Activated CD8-positive, alpha-beta memory T cell treated with anti-CD3 and anti-CD28 coated beads, Interleukin-2, amount 10 ng/mL, durations not matched to agents 7 days and 5 days (primary cell): Measurements from ENCODE around the gene TMIE. TPM values are rescaled to one million over a fixed set of nuclear protein-coding genes. Genes with fewer than 3 reads are reported as not detected.
"Not testable (repeated sequence)": the region's sequence is repeated elsewhere in the genome, so short reads cannot be mapped to it uniquely, and the experiment has no call there.

Experiments
- ATAC-seq: fragments of 150-1000 bp; cut with Tn5 transposase; one replicate; pipeline ENCODE4 v1.10.0; 2021; ENCODE audit warnings: moderate library complexity
- CTCF ChIA-PET: fragments of 350-600 bp; sonication (Branson Sonifier 250); formaldehyde crosslinking; loops from one replicate; lab custom pipeline; 2021; ENCODE audit warnings: antibody characterized with exemption; lab: Charles Lee
- DNase-seq: peaks from one replicate; pipeline ENCODE4 v3.0.0-alpha.2; 2020
- H3K27ac Mint-ChIP-seq: one replicate; pipeline ENCODE4 v1.8.0; 2021; ENCODE audit warnings: mild to moderate bottlenecking, mixed read lengths
- H3K27me3 Mint-ChIP-seq: one replicate; pipeline ENCODE4 v1.8.0; 2021; ENCODE audit warnings: mixed read lengths
- H3K36me3 Mint-ChIP-seq: one replicate; pipeline ENCODE4 v1.8.0; 2021; ENCODE audit warnings: mild to moderate bottlenecking, mixed read lengths
- H3K4me1 Mint-ChIP-seq: one replicate; pipeline ENCODE4 v1.8.0; 2021; ENCODE audit warnings: mixed read lengths
- H3K4me3 Mint-ChIP-seq: one replicate; pipeline ENCODE4 v1.8.0; 2021; ENCODE audit warnings: mild to moderate bottlenecking, moderate library complexity, mixed read lengths
- H3K9me3 Mint-ChIP-seq: one replicate; pipeline ENCODE4 v1.8.0; 2022; ENCODE audit warnings: low read depth, mixed read lengths
- total RNA-seq, 2 experiments: library from RNA; stranded (reverse); gene quantifications; one replicate each; pipeline ENCODE4 v1.2.3, GENCODE V29; 2021

Gene TMIE
- total RNA-seq, 2 experiments from 2014 or later = not detected

DNA sequence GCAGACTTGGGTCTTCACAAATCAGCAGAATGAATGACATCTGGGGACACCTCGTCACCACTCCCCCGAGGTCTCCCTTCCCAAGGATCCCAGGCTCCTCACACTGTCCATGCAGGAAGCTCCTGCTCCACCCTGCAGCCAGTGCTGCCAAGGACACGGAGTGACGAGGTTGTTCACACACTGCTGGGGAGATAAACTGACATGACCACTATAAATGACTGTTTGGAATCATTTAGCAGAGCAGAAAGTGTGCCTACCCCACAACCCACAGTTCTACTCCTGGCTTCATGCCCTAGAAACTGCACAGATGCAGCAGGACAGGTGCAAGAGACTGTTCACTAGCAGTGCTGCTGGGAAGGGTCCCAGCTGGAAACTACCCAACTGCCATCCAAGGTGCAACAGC is 36.1 kb downstream of the TMIE start:
- no peak for ATAC-seq
- H3K27me3 Mint-ChIP-seq = peaks cover 13% of the 10 kb centered on the region
- no peak overlapping the region for H3K4me3 Mint-ChIP-seq
- CTCF ChIA-PET = interaction anchor here (0.6 to 2.0 kb wide), 3 partner anchors 21 to 705 kb away, joined by 3 to 4 read pairs (median 3); no protein-coding TSS in a partner anchor
- no peaks in the 10 kb centered on the region for H3K4me1 Mint-ChIP-seq
- H3K27ac Mint-ChIP-seq = no peak overlapping the region
- no peak for DNase-seq
- H3K9me3 Mint-ChIP-seq = no peaks in the 10 kb centered on the region
- no peaks in the 10 kb centered on the region for H3K36me3 Mint-ChIP-seq

DNA sequence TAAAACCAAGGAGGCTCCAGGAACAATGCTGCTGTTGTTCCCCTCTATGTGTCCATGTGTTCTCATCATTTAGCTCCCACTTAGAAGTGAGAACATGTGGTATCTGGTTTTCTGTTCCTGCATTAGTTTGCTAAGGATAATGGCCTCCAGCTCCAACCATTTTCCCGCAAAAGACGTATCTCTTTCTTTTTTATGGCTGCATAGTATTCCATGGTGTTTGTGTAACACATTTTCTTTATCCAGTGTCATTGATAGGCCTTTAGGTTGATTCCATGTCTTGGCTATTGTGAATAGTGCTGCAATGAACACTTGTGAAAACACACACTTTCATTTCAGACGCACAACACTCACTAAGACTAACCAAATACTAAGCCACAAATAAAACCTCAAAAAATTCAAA is 38.4 kb downstream of the TMIE start:
- not testable (repeated sequence) for ATAC-seq, H3K4me3 Mint-ChIP-seq, H3K36me3 Mint-ChIP-seq

DNA sequence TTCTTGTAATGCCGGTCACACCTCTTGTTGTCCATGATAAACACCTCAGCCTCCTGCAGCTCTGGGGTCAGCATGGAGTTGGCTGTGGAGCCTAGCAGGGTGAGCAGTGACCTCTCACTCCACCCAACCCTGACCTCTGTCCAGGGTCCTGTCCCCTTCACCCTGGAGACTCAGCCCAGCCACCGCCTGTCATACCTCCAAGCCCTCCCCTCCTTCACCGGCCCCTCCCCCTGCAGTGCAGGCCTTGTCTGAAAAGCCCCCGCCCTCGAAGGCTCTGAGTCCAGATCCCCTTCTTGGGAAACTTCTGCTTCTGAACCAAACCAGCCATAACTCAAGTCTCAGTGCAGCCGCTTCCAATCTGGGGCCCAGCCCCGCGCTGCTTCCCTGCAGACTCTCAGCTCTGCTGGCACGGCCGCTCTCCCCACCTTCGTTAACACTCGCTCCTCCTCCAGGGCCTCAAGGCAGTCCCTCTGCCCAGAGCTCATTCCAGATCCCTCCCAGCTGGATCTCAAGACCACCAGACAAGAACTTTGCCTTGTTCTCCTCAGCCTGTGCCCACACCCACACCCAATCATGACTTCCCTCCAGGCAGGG is 41.9 kb downstream of the TMIE start:
- Mint-ChIP-seq H3K4me1 (no peaks in the 10 kb centered on the region), H3K36me3 (no peaks in the 10 kb centered on the region), H3K4me3 (no peak overlapping the region), H3K27ac (no peak overlapping the region), H3K27me3 (peaks cover 7% of the 10 kb centered on the region), H3K9me3 (no peaks in the 10 kb centered on the region)
- CTCF ChIA-PET = no interaction called here
- ATAC-seq (no peak), DNase-seq (no peak)

More for the DNA sequence above, 38.4 kb downstream of the TMIE start:
- not testable (repeated sequence) for H3K27ac Mint-ChIP-seq, H3K4me1 Mint-ChIP-seq, DNase-seq, H3K9me3 Mint-ChIP-seq
- peaks cover 11% of the 10 kb centered on the region for H3K27me3 Mint-ChIP-seq
- CTCF ChIA-PET = interaction anchor here (2.0 kb wide), 1 partner anchor 19 kb away, joined by 4 read pairs; no protein-coding TSS in a partner anchor

DNA sequence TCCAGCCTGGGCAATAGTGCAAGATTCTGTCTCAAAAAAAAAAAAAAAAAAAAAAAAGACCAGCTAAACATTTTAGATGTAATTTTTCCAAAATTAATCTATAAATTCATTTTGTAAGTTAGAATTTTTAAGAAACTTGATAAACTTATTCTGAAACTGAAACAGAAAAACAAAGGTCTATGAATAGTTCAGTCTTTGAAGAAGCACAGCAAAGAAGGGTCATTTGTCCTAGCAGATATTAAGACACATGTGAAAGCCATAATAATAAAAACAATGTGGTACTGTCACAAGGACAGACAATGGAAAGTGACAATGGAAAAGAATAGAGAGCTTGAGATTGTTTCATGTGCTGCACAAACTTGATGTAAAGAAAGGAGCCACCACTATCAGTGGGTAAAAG is 45.5 kb downstream of the TMIE start:
- Mint-ChIP-seq H3K27ac (no peak overlapping the region), H3K4me1 (no peaks in the 10 kb centered on the region), H3K27me3 (no peaks in the 10 kb centered on the region), H3K36me3 (no peaks in the 10 kb centered on the region), H3K4me3 (no peak overlapping the region), H3K9me3 (no peaks in the 10 kb centered on the region)
- ATAC-seq (no peak), DNase-seq (no peak)
- CTCF ChIA-PET = no interaction called here

DNA sequence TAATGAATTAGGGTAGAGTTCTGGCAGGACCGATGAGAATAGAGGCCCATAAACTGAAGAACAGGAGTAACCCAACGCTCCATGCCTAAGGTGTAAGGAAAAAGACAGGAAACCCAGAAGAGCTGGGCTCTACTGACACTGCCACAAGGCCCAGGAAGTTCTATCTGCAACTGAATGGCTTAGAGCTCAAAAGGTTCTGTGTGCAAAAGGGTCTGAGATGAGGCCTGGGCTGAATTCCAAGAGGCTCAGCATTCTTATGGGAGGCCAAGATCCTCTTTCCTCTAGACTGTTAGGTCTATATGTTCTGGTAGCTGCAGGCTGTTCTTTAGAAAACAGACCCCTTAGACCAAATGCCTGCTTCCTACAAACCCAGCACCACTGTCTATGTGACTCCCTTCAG is 47.0 kb downstream of the TMIE start:
- CTCF ChIA-PET = no interaction called here
- no peaks in the 10 kb centered on the region for H3K9me3 Mint-ChIP-seq
- H3K36me3 Mint-ChIP-seq = no peaks in the 10 kb centered on the region
- H3K27ac Mint-ChIP-seq = no peak overlapping the region
- H3K27me3 Mint-ChIP-seq = no peaks in the 10 kb centered on the region
- no peak for ATAC-seq
- no peak for DNase-seq
- no peak overlapping the region for H3K4me3 Mint-ChIP-seq
- no peaks in the 10 kb centered on the region for H3K4me1 Mint-ChIP-seq

DNA sequence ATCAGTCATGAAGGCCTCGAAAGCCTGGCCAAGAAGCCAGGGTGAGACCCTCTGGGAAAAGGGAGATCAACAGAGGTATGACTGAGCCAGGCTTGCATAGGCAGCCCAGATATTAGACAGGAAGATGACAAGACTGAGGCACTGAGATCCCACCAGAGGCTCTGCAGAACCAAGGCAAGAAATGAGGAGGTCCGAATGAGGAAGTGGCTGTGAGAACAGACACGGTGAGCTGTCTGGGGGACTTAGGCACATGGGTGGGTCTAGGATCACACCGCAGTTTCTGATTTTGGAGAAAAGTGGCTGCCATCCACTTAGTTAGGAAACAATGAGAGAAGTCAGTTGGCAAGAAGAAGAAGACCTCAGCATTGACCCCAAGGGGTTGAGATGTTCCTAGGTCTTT is 47.9 kb downstream of the TMIE start:
- Mint-ChIP-seq H3K9me3 (no peaks in the 10 kb centered on the region), H3K27ac (no peak overlapping the region), H3K4me3 (no peak overlapping the region), H3K4me1 (no peaks in the 10 kb centered on the region), H3K27me3 (no peaks in the 10 kb centered on the region), H3K36me3 (no peaks in the 10 kb centered on the region)
- no peak for DNase-seq
- CTCF ChIA-PET = no interaction called here
- no peak for ATAC-seq

DNA sequence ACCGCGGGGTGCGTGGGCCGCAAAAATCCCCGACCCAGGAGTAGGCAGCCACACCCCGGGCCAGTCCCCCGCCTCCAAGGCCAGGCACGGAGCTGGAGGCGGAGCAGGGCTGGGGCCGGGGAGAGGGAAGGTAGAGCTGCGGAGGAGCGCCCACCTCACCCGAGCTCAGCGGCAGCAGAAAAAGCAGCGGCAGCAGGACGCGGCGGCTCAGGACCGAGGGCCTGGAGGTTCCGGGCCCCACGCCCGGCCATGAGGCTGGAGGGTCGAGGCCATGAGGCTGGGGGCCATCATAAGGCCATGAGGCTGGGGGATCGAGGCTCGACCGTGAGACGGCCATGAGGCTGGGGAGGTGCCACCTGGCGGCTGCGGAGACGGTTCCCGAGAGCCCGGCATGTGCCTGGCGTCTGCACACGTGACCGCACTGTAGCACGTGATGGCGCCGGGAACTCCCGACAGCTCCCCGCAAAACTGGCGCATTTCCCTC is 49.4 kb downstream of the TMIE start:
- Mint-ChIP-seq H3K4me1 (no peaks in the 10 kb centered on the region), H3K36me3 (no peaks in the 10 kb centered on the region), H3K27me3 (no peaks in the 10 kb centered on the region), H3K4me3 (no peak overlapping the region), H3K9me3 (no peaks in the 10 kb centered on the region), H3K27ac (no peak overlapping the region)
- DNase-seq = no peak
- no peak for ATAC-seq
- CTCF ChIA-PET = no interaction called here

DNA sequence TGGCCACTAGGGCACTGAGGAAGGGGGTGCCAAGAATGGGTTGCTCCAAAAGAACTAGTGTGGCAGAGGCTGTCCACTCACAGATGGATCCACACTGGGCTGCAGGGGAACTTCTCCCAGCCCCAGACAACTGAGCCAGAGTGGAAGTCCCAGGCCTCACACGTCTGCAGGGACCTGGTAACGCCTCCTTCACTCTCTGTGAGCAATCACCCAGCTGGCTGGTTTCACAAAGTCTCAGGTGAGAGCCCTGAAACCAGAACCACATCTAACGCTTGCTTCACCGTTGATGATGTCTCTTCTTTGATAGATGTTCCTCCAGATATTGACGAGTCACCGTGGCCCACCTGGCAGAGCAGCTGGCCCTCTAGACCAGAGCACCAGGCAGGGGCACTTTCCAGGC is 51.9 kb downstream of the TMIE start:
- CTCF ChIA-PET, H3K4me3 Mint-ChIP-seq, H3K4me1 Mint-ChIP-seq, H3K27ac Mint-ChIP-seq, H3K36me3 Mint-ChIP-seq, H3K27me3 Mint-ChIP-seq, ATAC-seq, H3K9me3 Mint-ChIP-seq, DNase-seq: not testable (repeated sequence)

DNA sequence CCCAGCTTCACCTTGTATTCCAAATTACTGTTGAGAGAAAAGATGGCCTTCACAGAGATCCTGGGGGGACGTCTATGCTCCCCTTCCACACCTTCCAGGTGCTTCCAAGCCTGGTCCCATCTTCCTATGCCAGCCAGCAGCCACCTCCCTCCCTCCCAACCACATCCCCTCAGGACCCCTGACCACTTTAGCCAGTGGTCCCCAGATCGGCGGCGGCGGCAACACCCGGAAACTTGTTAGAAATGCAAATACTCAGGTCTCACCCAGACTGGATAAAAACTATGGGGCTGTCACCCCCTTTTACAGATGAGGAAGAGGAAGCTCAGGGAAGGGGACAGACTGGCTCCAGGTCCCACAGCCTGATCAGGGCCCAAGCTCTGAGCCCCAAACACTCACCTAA is 54.5 kb downstream of the TMIE start:
- ATAC-seq = no peak
- no peaks in the 10 kb centered on the region for H3K9me3 Mint-ChIP-seq
- peaks cover under 1% of the 10 kb centered on the region for H3K36me3 Mint-ChIP-seq
- no peak overlapping the region for H3K27ac Mint-ChIP-seq
- H3K4me3 Mint-ChIP-seq = no peak overlapping the region
- DNase-seq = no peak
- CTCF ChIA-PET = no interaction called here
- no peaks in the 10 kb centered on the region for H3K4me1 Mint-ChIP-seq
- peaks cover 9% of the 10 kb centered on the region for H3K27me3 Mint-ChIP-seq

DNA sequence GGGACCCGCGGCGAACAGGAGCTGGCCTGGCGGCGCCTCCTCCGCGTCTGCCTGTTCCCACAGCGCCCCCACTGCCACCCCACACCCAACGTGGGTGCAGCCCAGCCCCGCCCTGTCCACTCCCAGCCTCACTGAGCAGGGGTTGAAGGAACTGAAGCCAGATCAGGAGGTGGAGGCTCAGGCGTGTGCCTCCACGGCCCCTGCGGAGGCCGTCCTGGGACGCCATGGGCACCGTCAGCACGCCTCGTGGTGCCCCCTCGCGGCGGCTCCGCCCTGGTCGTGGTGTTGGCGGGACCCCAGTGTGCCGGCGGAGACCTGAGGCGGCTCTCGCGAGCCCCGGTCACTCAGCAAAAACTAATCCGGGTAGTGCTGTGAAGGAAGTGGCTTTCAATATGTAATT is 55.5 kb downstream of the TMIE start:
- no peak for DNase-seq
- CTCF ChIA-PET = no interaction called here
- H3K27me3 Mint-ChIP-seq = peaks cover 9% of the 10 kb centered on the region
- H3K36me3 Mint-ChIP-seq = peaks cover 1% of the 10 kb centered on the region
- no peak overlapping the region for H3K27ac Mint-ChIP-seq
- no peaks in the 10 kb centered on the region for H3K9me3 Mint-ChIP-seq
- H3K4me3 Mint-ChIP-seq = no peak overlapping the region
- no peak for ATAC-seq
- H3K4me1 Mint-ChIP-seq = no peaks in the 10 kb centered on the region

DNA sequence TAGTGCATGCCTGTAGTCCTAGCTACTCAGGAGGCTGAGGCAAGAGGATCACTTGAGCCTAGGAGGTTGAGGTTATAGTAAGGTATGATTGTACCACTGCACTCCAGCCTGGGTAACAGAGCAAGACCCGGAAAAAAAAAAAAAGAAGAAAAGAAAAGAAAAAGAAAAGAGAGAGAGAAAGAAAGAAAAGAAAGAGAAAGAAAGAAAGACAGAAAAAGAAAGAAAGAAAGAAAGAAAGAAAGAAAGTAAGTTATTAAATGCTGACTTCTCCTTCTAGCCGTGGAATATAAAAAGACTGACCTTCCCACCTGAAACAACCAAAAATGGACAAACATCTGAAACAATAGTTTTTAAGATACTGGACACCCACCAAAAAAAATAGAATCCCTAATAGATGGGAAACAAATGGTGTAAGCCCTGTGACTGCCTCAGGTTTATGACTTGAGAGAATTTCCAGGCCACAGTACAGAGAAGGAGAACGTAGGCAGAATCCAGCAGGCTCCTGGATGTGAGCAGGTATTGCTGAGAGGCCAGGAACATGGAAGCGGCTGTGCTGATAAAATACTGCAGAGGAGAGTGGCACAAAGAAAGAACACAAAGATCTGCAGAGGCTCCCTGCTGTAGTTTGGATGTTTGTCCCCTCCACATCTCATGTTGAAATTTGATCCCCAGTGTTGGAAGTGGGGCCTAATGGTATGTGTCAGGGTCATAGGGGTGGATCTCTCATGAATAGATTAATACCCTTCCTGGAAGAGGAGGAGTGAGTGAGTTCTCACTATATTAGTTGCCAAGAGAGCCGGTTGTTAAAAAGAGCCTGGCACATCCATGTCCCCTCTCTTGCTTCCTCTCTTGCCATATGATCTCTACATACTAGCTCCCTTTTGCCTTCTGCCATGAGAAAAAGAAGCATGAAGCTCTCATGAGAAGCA is 58.3 kb downstream of the TMIE start:
- CTCF ChIA-PET = no interaction called here

More for the DNA sequence above, 58.3 kb downstream of the TMIE start:
- Mint-ChIP-seq H3K4me1 (no peaks in the 10 kb centered on the region), H3K9me3 (peaks cover 4% of the 10 kb centered on the region), H3K4me3 (no peak overlapping the region), H3K27me3 (peaks cover 26% of the 10 kb centered on the region), H3K27ac (no peak overlapping the region), H3K36me3 (peaks cover 3% of the 10 kb centered on the region)
- no peak for DNase-seq
- no peak for ATAC-seq
